Measurements from ENCODE around the gene TMPRSS4. TPM values are rescaled to one million over a fixed set of nuclear protein-coding genes. Genes with fewer than 3 reads are reported as not detected.
A peak's percentile ranks its signal among the peaks of the same experiment; 100 is the strongest.

The TMPRSS4 gene
- total and polyA plus RNA-seq, 2 of the 13 experiments (the other 11 are each of a cell fraction or from before 2014, with no cell fraction given) = 0.32 TPM; not detected in 1

DNA sequence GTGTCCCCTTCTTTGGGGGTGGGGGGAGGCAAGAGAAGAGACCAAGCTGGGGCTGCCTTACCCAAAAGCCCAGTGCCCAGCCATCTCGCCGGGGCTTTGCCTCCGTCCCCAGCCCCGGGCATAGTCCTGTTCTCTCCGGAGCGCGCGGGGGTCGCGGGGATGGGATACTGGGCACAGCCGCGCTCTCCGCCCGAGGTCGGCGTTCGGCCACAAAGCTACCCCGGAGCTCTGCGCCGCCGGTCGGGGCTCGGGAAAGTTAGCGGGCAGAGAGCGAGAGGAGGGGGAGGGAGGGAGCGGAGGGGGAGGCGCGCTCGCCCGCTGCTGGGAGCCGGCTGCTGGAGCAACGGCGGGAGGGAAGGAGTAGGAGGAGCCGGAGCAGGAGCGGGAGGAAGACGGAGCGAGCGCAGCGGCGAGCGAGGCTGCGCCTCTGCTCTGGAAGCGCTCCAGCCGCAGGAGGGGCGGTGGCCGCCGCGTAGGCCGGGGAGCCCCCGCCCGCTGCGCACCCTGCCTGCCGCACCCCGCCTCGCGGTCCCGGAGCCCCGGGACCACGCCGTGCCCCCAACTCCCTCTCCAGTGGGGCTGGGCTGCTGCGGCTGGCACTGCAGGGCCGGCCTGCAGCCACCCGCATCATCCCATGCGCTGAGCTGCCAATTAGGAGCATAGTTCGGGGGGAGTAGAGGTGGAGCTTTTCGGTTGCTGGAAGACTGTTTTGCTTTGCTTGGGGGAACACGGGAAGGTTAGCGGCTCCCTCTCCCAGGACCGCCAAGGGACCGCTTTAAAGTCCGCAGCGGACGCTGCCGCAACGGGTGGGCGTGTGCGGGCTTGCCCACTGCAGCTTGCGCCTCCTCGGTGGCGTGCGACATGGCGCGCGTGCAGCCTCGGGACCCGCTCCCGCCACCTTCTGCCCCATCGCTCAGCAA is 75.9 kb downstream of the TMPRSS4 start, which contains the start of gene SCN4B:
Gene SCN4B, minus strand, starts transcription at position 272 of the 920 bp plus-strand sequence. Its CDS starts 150 bp downstream, at position 122.
- Histone ChIP-seq H3K9ac (ENCODE audit: insufficient read depth, low read depth, low read length) (no peak within 1 kb of the TSS), H2AFZ (ENCODE audit: low read length) (no peak within 1 kb of the TSS), H3K27ac (ENCODE audit: extremely low read length, insufficient read depth, low read length) (no peak within 1 kb of the TSS), H3K9me3 (ENCODE audit: low read length) (no peaks in the 10 kb centered on the region), H3K4me1 (ENCODE audit: insufficient read depth, low read length) (peaks cover 28% of the 10 kb centered on the region), H3K4me2 (ENCODE audit: low read depth, low read length) (peak within 1 kb of the TSS; percentile 69; the same call in 1 of the 2 replicates), H3K79me2 (ENCODE audit: insufficient read depth, low read length) (no peaks in the 10 kb centered on the region), H3K27me3 (ENCODE audit: control insufficient read depth in 1 of 2, insufficient read depth in 2 of 2, low read length in 2 of 2) (peaks cover 23 to 89% of the 10 kb centered on the region in 2 experiments), H4K20me1 (ENCODE audit: insufficient read depth, low read length) (no peaks in the 10 kb centered on the region), H3K4me3 (replicated peaks in 1 of 3; ENCODE audit: insufficient read depth in 1 of 3, low read depth in 2 of 3, low read length in 3 of 3) (peak within 1 kb of the TSS; percentile 15 to 55 (median 29); a peak in 3 of 6 replicates), H3K36me3 (replicated peaks in 1 of 2; ENCODE audit: control insufficient read depth in 1 of 2, insufficient read depth in 2 of 2, low read length in 2 of 2) (no peaks in the 10 kb centered on the region)
- intact Hi-C loops (cut with micrococcal nuclease; ENCODE audit: unreplicated experiment) = no loop called here
- no TSS peak for BruUV-seq (replicated peaks)
- DNase-seq (ENCODE audit: low spot score) (no peak), FAIRE-seq (no peak), ATAC-seq (peak; percentile 53)
- 13% methylated on average over 9 of the region's 88 CpGs for WGBS (ENCODE audit: low lambda C conversion rate)
- in situ Hi-C loops (cut with HindIII; ENCODE audit: extremely low pct_ligation_motif_present, low pct_unique_long_range_greater_than_20kb) = no loop called here
- POLR2A ChIA-PET = no interaction called here
- CTCF ChIA-PET (ENCODE audit: low intra/inter-chr PET ratio, low total read pairs) = no interaction called here
- TF ChIP-seq YY1 (IDR thresholded peaks at IDR 0.05; ENCODE audit: insufficient read depth, insufficient replicate concordance, low read depth, low read length) (no peak), ATF7-NPFF (CRISPR knock-in tag; IDR thresholded peaks at IDR 0.05; ENCODE audit: low read depth) (no peak), RARA (CRISPR knock-in tag; IDR thresholded peaks at IDR 0.05) (no peak), SIN3B (IDR thresholded peaks at IDR 0.05; ENCODE audit: low read length) (no peak), ZNF263 (CRISPR knock-in tag; IDR thresholded peaks at IDR 0.05) (peak; percentile 89), PCBP2 (optimal IDR thresholded peaks at IDR 0.05; ENCODE audit: low read depth, low read length, poor library complexity, severe bottlenecking) (no peak), SNRNP70 (IDR thresholded peaks at IDR 0.05; ENCODE audit: low read depth, low read length) (no peak)
- TF ChIP-seq, protein P1, sequence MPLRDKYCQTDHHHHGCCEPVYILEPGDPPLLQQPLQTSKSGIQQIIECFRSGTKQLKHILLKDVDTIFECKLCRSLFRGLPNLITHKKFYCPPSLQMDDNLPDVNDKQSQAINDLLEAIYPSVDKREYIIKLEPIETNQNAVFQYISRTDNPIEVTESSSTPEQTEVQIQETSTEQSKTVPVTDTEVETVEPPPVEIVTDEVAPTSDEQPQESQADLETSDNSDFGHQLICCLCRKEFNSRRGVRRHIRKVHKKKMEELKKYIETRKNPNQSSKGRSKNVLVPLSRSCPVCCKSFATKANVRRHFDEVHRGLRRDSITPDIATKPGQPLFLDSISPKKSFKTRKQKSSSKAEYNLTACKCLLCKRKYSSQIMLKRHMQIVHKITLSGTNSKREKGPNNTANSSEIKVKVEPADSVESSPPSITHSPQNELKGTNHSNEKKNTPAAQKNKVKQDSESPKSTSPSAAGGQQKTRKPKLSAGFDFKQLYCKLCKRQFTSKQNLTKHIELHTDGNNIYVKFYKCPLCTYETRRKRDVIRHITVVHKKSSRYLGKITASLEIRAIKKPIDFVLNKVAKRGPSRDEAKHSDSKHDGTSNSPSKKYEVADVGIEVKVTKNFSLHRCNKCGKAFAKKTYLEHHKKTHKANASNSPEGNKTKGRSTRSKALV (CRISPR knock-in tag; IDR thresholded peaks at IDR 0.05) = peak; percentile 63; the same call in 1 of the 2 replicates
- TF ChIP-seq, protein P2, sequence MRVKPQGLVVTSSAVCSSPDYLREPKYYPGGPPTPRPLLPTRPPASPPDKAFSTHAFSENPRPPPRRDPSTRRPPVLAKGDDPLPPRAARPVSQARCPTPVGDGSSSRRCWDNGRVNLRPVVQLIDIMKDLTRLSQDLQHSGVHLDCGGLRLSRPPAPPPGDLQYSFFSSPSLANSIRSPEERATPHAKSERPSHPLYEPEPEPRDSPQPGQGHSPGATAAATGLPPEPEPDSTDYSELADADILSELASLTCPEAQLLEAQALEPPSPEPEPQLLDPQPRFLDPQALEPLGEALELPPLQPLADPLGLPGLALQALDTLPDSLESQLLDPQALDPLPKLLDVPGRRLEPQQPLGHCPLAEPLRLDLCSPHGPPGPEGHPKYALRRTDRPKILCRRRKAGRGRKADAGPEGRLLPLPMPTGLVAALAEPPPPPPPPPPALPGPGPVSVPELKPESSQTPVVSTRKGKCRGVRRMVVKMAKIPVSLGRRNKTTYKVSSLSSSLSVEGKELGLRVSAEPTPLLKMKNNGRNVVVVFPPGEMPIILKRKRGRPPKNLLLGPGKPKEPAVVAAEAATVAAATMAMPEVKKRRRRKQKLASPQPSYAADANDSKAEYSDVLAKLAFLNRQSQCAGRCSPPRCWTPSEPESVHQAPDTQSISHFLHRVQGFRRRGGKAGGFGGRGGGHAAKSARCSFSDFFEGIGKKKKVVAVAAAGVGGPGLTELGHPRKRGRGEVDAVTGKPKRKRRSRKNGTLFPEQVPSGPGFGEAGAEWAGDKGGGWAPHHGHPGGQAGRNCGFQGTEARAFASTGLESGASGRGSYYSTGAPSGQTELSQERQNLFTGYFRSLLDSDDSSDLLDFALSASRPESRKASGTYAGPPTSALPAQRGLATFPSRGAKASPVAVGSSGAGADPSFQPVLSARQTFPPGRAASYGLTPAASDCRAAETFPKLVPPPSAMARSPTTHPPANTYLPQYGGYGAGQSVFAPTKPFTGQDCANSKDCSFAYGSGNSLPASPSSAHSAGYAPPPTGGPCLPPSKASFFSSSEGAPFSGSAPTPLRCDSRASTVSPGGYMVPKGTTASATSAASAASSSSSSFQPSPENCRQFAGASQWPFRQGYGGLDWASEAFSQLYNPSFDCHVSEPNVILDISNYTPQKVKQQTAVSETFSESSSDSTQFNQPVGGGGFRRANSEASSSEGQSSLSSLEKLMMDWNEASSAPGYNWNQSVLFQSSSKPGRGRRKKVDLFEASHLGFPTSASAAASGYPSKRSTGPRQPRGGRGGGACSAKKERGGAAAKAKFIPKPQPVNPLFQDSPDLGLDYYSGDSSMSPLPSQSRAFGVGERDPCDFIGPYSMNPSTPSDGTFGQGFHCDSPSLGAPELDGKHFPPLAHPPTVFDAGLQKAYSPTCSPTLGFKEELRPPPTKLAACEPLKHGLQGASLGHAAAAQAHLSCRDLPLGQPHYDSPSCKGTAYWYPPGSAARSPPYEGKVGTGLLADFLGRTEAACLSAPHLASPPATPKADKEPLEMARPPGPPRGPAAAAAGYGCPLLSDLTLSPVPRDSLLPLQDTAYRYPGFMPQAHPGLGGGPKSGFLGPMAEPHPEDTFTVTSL (CRISPR knock-in tag; IDR thresholded peaks at IDR 0.05; ENCODE audit: borderline replicate concordance) = no peak
- TF ChIP-seq, protein P3, sequence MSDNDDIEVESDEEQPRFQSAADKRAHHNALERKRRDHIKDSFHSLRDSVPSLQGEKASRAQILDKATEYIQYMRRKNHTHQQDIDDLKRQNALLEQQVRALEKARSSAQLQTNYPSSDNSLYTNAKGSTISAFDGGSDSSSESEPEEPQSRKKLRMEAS (IDR thresholded peaks at IDR 0.05) = no peak; the same call in 1 of the 2 replicates
- TF ChIP-seq, protein P4, sequence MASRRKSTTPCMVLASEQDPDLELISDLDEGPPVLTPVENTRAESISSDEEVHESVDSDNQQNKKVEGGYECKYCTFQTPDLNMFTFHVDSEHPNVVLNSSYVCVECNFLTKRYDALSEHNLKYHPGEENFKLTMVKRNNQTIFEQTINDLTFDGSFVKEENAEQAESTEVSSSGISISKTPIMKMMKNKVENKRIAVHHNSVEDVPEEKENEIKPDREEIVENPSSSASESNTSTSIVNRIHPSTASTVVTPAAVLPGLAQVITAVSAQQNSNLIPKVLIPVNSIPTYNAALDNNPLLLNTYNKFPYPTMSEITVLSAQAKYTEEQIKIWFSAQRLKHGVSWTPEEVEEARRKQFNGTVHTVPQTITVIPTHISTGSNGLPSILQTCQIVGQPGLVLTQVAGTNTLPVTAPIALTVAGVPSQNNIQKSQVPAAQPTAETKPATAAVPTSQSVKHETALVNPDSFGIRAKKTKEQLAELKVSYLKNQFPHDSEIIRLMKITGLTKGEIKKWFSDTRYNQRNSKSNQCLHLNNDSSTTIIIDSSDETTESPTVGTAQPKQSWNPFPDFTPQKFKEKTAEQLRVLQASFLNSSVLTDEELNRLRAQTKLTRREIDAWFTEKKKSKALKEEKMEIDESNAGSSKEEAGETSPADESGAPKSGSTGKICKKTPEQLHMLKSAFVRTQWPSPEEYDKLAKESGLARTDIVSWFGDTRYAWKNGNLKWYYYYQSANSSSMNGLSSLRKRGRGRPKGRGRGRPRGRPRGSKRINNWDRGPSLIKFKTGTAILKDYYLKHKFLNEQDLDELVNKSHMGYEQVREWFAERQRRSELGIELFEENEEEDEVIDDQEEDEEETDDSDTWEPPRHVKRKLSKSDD (CRISPR knock-in tag; IDR thresholded peaks at IDR 0.05; ENCODE audit: low read depth) = no peak

All from HepG2 (cell line).